Fibroblast of lung (primary cell): ENCODE measurements around the gene EXOC1L.

Experiments used
- CTCF ChIP-seq, 2 donors: IDR thresholded peaks in 1 of 2; conservative IDR thresholded peaks in 1 of 2; 1 replicate in 1 of 2; 2 replicates in 1 of 2; pipeline ENCODE4 v1.5.1; 2011 to 2012; ENCODE audit warnings: low read length in 2 of 2, control low read depth in 1 of 2, inconsistent platforms in 1 of 2, low read depth in 1 of 2, mild to moderate bottlenecking in 1 of 2
- EZH2 ChIP-seq: IDR thresholded peaks from 2 replicates; pipeline ENCODE4 v1.5.1; 2012; ENCODE audit warnings: low read length, control low read depth, mild to moderate bottlenecking; ENCODE audit errors: missing control alignments

- TF ChIP-seq CTCF (conservative IDR thresholded peaks at IDR 0.05 in 1 of 2, IDR thresholded peaks at IDR 0.05 in 1 of 2; ENCODE audit: low read depth in 1 of 2, low read length in 2 of 2) (no peak), EZH2 (no peak)
Observed at GRCh38 chr4:55781812-55782211, 37.8 kb upstream of the EXOC1L start.
